Esophagus squamous epithelium (tissue), 5 donors: ENCODE measurements around the gene DENND2C. TPM values are rescaled to one million over a fixed set of nuclear protein-coding genes. Genes with fewer than 3 reads are reported as not detected.

Source experiments
- DNase-seq: peaks from one replicate; lab custom pipeline; 2025; lab: John Stamatoyannopoulos, UW
- H3K27ac ChIP-seq, 4 donors: fragments of 200-600 bp; sonication (generic); one replicate each; pipeline ENCODE4 v1.5.1; 2016 to 2019; ENCODE audit warnings: mild to moderate bottlenecking in 1 of 4
- H3K27me3 ChIP-seq, 4 donors: fragments of 200-600 bp; sonication (generic); 1 replicate in 3 of 4; 2 replicates in 1 of 4; pipeline versions ENCODE4 v1.5.1 to v1.6.0; 2017 to 2021; ENCODE audit warnings: antibody characterized with exemption in 1 of 4
- H3K36me3 ChIP-seq, 3 donors: fragments of 200-600 bp; sonication (generic); one replicate each; pipeline ENCODE4 v1.5.1; 2016 to 2019
- H3K4me1 ChIP-seq, 3 donors: fragments of 200-600 bp; sonication (generic); one replicate each; pipeline ENCODE4 v1.5.1; 2017 to 2019
- H3K4me3 ChIP-seq, 4 donors: fragments of 200-600 bp; sonication (generic); 1 replicate in 3 of 4; 2 replicates in 1 of 4; pipeline ENCODE4 v1.5.1; 2016 to 2019; ENCODE audit warnings: mild to moderate bottlenecking in 2 of 4, moderate library complexity in 1 of 4
- H3K9me3 ChIP-seq, 3 donors: fragments of 200-600 bp; sonication (generic); one replicate each; pipeline ENCODE4 v1.5.1; 2016 to 2019
- CTCF ChIP-seq, 6 experiments: fragments of 450-650 bp in 4 of 6; fragments of 200-600 bp in 2 of 6; sonication (generic) in 2 of 6; IDR thresholded peaks; one replicate each; pipeline ENCODE4 v1.5.1; 2016 to 2019; ENCODE audit warnings: antibody characterized with exemption in 6 of 6, mild to moderate bottlenecking in 4 of 6, moderate library complexity in 4 of 6
- POLR2A ChIP-seq, 4 donors: fragments of 450-650 bp; IDR thresholded peaks; one replicate each; pipeline ENCODE4 v1.6.1; 2017; ENCODE audit warnings: antibody characterized with exemption in 4 of 4, mild to moderate bottlenecking in 4 of 4, moderate library complexity in 3 of 4
- WGBS, 2 donors: methylation state at CpG; one replicate each; pipeline ENCODE4 v1.1.5; 2018; 5-methylcytosine and 5-hydroxymethylcytosine counted together
- intact Hi-C: fragments of 100-400 bp; cut with DNase I; formaldehyde crosslinking; loops from one replicate; pipeline ENCODE4 v1.15.0; 2022
- total RNA-seq, 4 donors: library from RNA; depleted of rRNA; stranded (reverse); fragments of >200 nt; gene quantifications; one replicate each; pipeline ENCODE4 v1.1.0, GENCODE V29; 2016
- donor health status: DM: yes; HTN: yes; CAD: no.

Gene DENND2C
- total RNA-seq, 4 donors from 2014 or later, result 30.3 to 67.0 (median 41.2) TPM

- intact Hi-C loops, result no loop called here
- DNase-seq, result no peak
- Histone ChIP-seq H3K27ac (no peak within 1 kb of the TSS), H3K27me3 (no peaks in the 10 kb centered on the region), H3K4me1 (no peaks in the 10 kb centered on the region), H3K9me3 (no peaks in the 10 kb centered on the region), H3K4me3 (no peak within 1 kb of the TSS), H3K36me3 (no peaks in the 10 kb centered on the region)
- 56 to 71% methylated on average over 6 of the region's 6 CpGs for WGBS, 2 donors
- TF ChIP-seq CTCF (IDR thresholded peaks at IDR 0.05), result no peak
- no peak for TF ChIP-seq POLR2A (IDR thresholded peaks at IDR 0.05)
Observed at GRCh38 chr1:114695430-114696058, 25.7 kb upstream of the DENND2C start, which contains the start of gene AMPD1. Gene AMPD1, minus strand, starts transcription at chr1:114695546. Its CDS starts 75 bp downstream, at chr1:114695471.

- Histone ChIP-seq H3K4me3 (no peak overlapping the region), H3K4me1 (no peaks in the 10 kb centered on the region), H3K27me3 (no peaks in the 10 kb centered on the region), H3K36me3 (no peaks in the 10 kb centered on the region), H3K9me3 (no peaks in the 10 kb centered on the region), H3K27ac (no peak overlapping the region)
- DNase-seq, result no peak
- TF ChIP-seq CTCF (IDR thresholded peaks at IDR 0.05), result no peak
- TF ChIP-seq POLR2A (IDR thresholded peaks at IDR 0.05), result no peak
- intact Hi-C loops, result no loop called here
- WGBS, 2 donors, result 79 to 80% methylated on average over 9 of the region's 9 CpGs
Observed at GRCh38 chr1:114694540-114695310, 24.9 kb upstream of the DENND2C start.

GRCh38 chr1:114692947-114693346 is 23.1 kb upstream of the DENND2C start:
- TF ChIP-seq CTCF (IDR thresholded peaks at IDR 0.05) (no peak), POLR2A (IDR thresholded peaks at IDR 0.05) (no peak)
- intact Hi-C loops, result no loop called here
- Histone ChIP-seq H3K27me3 (peaks cover 0 to 8% (median 0%) of the 10 kb centered on the region in 4 donors), H3K4me1 (no peaks in the 10 kb centered on the region), H3K4me3 (no peak overlapping the region), H3K27ac (no peak overlapping the region), H3K36me3 (no peaks in the 10 kb centered on the region), H3K9me3 (no peaks in the 10 kb centered on the region)
- WGBS, 2 donors, result 98 to 100% methylated on average over 1 to 3 of the region's 3 CpGs
- DNase-seq, result no peak

GRCh38 chr1:114691061-114691460 is 21.2 kb upstream of the DENND2C start:
- Histone ChIP-seq H3K4me1 (no peaks in the 10 kb centered on the region), H3K36me3 (no peaks in the 10 kb centered on the region), H3K9me3 (no peaks in the 10 kb centered on the region), H3K4me3 (no peak overlapping the region), H3K27me3 (peaks cover 0 to 12% (median 0%) of the 10 kb centered on the region in 4 donors), H3K27ac (no peak overlapping the region)
- intact Hi-C loops, result no loop called here
- no peak for DNase-seq
- 48 to 64% methylated on average over 2 of the region's 2 CpGs for WGBS, 2 donors
- no peak for TF ChIP-seq POLR2A (IDR thresholded peaks at IDR 0.05)
- TF ChIP-seq CTCF (IDR thresholded peaks at IDR 0.05), result no peak

GRCh38 chr1:114690148-114690547 is 20.3 kb upstream of the DENND2C start:
- Histone ChIP-seq H3K27me3 (peaks cover 0 to 16% (median 0%) of the 10 kb centered on the region in 4 donors), H3K27ac (no peak overlapping the region), H3K4me3 (no peak overlapping the region), H3K4me1 (no peaks in the 10 kb centered on the region), H3K36me3 (no peaks in the 10 kb centered on the region), H3K9me3 (no peaks in the 10 kb centered on the region)
- intact Hi-C loops, result no loop called here
- DNase-seq, result no peak
- 75 to 82% methylated on average over 1 of the region's 1 CpG for WGBS, 2 donors
- TF ChIP-seq CTCF (IDR thresholded peaks at IDR 0.05), result no peak
- no peak for TF ChIP-seq POLR2A (IDR thresholded peaks at IDR 0.05)
